WTC11 (cell line): ENCODE measurements around the gene C20orf96. TPM values are rescaled to one million over a fixed set of nuclear protein-coding genes. Genes with fewer than 3 reads are reported as not detected.

Source experiments
- CREM ChIP-seq: sonication (generic); formaldehyde crosslinking; IDR thresholded peaks from 2 replicates; pipeline ENCODE4 v1.8.1; 2022; ENCODE audit warnings: mild to moderate bottlenecking, missing genetic modification reagents, moderate library complexity
- ELF4 ChIP-seq: sonication (generic); formaldehyde crosslinking; IDR thresholded peaks from 2 replicates; pipeline ENCODE4 v1.8.1; 2022; ENCODE audit warnings: low read depth, mild to moderate bottlenecking, moderate library complexity, missing genetic modification reagents
- EMX1 ChIP-seq: fragments of 250-450 bp; sonication (Bioruptor Pico); IDR thresholded peaks from 2 replicates; pipeline ENCODE4 v1.8.0; 2021; ENCODE audit warnings: mild to moderate bottlenecking
- FOXK1 ChIP-seq: sonication (generic); formaldehyde crosslinking; IDR thresholded peaks from 2 replicates; pipeline ENCODE4 v1.8.0; 2022; ENCODE audit warnings: mild to moderate bottlenecking, moderate library complexity, missing genetic modification reagents
- TCF7 ChIP-seq: sonication (generic); formaldehyde crosslinking; IDR thresholded peaks from 2 replicates; pipeline ENCODE4 v1.8.0; 2022; ENCODE audit warnings: mild to moderate bottlenecking, low read depth, missing genetic modification reagents, moderate library complexity
- ZBTB21 ChIP-seq: sonication (generic); formaldehyde crosslinking; IDR thresholded peaks from 2 replicates; pipeline ENCODE4 v1.8.1; 2023; ENCODE audit warnings: mild to moderate bottlenecking, missing genetic modification reagents, borderline replicate concordance
- ZNF263 ChIP-seq: sonication (generic); formaldehyde crosslinking; IDR thresholded peaks from 2 replicates; pipeline ENCODE4 v1.8.1; 2022; ENCODE audit warnings: low read depth, mild to moderate bottlenecking, moderate library complexity, missing genetic modification reagents
- ZNF671 ChIP-seq: fragments of 250-450 bp; sonication (Bioruptor Pico); IDR thresholded peaks from 2 replicates; pipeline ENCODE4 v1.8.0; 2021; ENCODE audit warnings: mild to moderate bottlenecking
- total RNA-seq: library from RNA; stranded (reverse); gene quantifications from 3 replicates; pipeline ENCODE4 v1.2.3, GENCODE V29; 2021
- TF ChIP-seq, protein P1 (sequence below): fragments of 250-450 bp; sonication (Bioruptor Pico); IDR thresholded peaks from 2 replicates; pipeline ENCODE4 v1.9.0; 2021; ENCODE audit warnings: mild to moderate bottlenecking
- TF ChIP-seq, protein P2 (sequence below): sonication (generic); formaldehyde crosslinking; IDR thresholded peaks from 2 replicates; pipeline ENCODE4 v1.8.1; 2022; ENCODE audit warnings: missing genetic modification reagents, borderline replicate concordance
- TF ChIP-seq, protein P3 (sequence below): fragments of 250-450 bp; sonication (Bioruptor Pico); IDR thresholded peaks from 2 replicates; pipeline ENCODE4 v1.8.0; 2021; ENCODE audit warnings: mild to moderate bottlenecking
- TF ChIP-seq, protein P4 (sequence below): sonication (generic); formaldehyde crosslinking; IDR thresholded peaks from 2 replicates; pipeline ENCODE4 v1.8.0; 2023; ENCODE audit warnings: mild to moderate bottlenecking, missing genetic modification reagents
- TF ChIP-seq, protein P5 (sequence below): sonication (generic); formaldehyde crosslinking; IDR thresholded peaks from 2 replicates; pipeline ENCODE4 v1.8.1; 2023; ENCODE audit warnings: mild to moderate bottlenecking, missing genetic modification reagents, moderate library complexity
- TF ChIP-seq, protein P6 (sequence below): sonication (generic); formaldehyde crosslinking; IDR thresholded peaks from 2 replicates; pipeline ENCODE4 v1.8.0; 2022; ENCODE audit warnings: missing genetic modification reagents
- TF ChIP-seq, protein P7 (sequence below): sonication (generic); formaldehyde crosslinking; IDR thresholded peaks from 2 replicates; pipeline ENCODE4 v1.8.1; 2022; ENCODE audit warnings: mild to moderate bottlenecking, moderate library complexity, missing genetic modification reagents
- TF ChIP-seq, protein P8 (sequence below): sonication (generic); formaldehyde crosslinking; IDR thresholded peaks from 2 replicates; pipeline ENCODE4 v1.8.1; 2023; ENCODE audit warnings: mild to moderate bottlenecking, missing genetic modification reagents, borderline replicate concordance
- TF ChIP-seq, protein P9 (sequence below): sonication (generic); formaldehyde crosslinking; IDR thresholded peaks from 2 replicates; pipeline ENCODE4 v1.8.1; 2023; ENCODE audit warnings: mild to moderate bottlenecking, missing genetic modification reagents, moderate library complexity

The C20orf96 gene
- total RNA-seq, 1 experiment from 2014 or later, result 22.1 TPM

DNA sequence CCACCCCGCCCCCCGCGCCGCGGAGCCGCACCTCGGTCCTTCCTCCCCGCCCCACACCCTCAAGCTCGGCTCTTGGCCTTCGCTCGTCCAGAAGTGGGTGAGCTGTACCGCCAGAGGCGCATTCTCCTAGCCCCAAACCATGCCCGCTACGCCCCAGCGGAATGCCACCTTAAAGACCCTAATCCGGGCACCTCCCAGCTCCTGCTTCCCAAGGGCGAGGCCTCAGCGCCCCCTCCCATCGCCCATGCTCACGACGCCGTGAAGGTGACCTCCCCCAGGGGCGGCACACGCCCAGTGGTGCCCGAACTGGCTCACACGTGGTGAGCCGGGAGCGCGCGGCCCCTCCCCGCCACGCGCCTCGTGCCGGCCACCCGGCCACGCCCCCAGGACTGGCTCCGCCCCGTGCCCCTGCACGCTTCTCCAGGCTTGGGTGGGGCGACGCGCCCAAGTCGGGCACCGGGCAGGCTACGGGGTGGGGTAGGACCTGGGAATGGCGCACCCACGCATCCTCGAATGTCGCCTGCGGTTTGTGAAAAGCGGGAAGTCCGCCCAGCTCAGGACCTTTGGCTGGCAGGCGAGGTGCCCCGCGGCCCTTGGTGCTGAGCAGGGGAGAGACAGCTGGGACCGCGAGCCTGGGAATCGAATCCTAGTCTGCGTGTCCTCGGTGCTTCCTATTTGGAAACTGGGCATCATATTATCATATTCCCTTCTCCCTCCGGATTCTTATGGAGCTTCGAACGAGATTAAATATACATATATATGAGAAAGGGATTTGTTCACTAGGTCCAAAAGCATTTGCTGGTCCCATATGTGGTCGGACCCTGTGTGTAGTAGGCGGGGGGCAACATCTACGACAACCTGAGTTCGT is 33.9 kb upstream of the C20orf96 start (continued):
- TF ChIP-seq, protein P1, sequence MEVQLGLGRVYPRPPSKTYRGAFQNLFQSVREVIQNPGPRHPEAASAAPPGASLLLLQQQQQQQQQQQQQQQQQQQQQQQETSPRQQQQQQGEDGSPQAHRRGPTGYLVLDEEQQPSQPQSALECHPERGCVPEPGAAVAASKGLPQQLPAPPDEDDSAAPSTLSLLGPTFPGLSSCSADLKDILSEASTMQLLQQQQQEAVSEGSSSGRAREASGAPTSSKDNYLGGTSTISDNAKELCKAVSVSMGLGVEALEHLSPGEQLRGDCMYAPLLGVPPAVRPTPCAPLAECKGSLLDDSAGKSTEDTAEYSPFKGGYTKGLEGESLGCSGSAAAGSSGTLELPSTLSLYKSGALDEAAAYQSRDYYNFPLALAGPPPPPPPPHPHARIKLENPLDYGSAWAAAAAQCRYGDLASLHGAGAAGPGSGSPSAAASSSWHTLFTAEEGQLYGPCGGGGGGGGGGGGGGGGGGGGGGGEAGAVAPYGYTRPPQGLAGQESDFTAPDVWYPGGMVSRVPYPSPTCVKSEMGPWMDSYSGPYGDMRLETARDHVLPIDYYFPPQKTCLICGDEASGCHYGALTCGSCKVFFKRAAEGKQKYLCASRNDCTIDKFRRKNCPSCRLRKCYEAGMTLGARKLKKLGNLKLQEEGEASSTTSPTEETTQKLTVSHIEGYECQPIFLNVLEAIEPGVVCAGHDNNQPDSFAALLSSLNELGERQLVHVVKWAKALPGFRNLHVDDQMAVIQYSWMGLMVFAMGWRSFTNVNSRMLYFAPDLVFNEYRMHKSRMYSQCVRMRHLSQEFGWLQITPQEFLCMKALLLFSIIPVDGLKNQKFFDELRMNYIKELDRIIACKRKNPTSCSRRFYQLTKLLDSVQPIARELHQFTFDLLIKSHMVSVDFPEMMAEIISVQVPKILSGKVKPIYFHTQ (CRISPR knock-in tag), result no peak
- TF ChIP-seq, protein P2, sequence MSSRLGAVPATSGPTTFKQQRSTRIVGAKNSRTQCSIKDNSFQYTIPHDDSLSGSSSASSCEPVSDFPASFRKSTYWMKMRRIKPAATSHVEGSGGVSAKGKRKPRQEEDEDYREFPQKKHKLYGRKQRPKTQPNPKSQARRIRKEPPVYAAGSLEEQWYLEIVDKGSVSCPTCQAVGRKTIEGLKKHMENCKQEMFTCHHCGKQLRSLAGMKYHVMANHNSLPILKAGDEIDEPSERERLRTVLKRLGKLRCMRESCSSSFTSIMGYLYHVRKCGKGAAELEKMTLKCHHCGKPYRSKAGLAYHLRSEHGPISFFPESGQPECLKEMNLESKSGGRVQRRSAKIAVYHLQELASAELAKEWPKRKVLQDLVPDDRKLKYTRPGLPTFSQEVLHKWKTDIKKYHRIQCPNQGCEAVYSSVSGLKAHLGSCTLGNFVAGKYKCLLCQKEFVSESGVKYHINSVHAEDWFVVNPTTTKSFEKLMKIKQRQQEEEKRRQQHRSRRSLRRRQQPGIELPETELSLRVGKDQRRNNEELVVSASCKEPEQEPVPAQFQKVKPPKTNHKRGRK (CRISPR knock-in tag), result 0 out of 2 replicates have a peak, but pooled peaks have one; percentile 18
- TF ChIP-seq, protein P3, sequence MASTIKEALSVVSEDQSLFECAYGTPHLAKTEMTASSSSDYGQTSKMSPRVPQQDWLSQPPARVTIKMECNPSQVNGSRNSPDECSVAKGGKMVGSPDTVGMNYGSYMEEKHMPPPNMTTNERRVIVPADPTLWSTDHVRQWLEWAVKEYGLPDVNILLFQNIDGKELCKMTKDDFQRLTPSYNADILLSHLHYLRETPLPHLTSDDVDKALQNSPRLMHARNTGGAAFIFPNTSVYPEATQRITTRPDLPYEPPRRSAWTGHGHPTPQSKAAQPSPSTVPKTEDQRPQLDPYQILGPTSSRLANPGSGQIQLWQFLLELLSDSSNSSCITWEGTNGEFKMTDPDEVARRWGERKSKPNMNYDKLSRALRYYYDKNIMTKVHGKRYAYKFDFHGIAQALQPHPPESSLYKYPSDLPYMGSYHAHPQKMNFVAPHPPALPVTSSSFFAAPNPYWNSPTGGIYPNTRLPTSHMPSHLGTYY (CRISPR knock-in tag), result no peak
- TF ChIP-seq CREM (peak; percentile 81; the same call in 1 of the 2 replicates), ZNF263 (no peak; the same call in 1 of the 2 replicates), ZNF671 (no peak), TCF7 (peak; percentile 84; the same call in 1 of the 2 replicates), EMX1 (CRISPR knock-in tag) (no peak), ELF4 (CRISPR knock-in tag) (no peak), FOXK1 (CRISPR knock-in tag) (peak; percentile 95), ZBTB21 (CRISPR knock-in tag) (no peak)
- TF ChIP-seq, protein P4, sequence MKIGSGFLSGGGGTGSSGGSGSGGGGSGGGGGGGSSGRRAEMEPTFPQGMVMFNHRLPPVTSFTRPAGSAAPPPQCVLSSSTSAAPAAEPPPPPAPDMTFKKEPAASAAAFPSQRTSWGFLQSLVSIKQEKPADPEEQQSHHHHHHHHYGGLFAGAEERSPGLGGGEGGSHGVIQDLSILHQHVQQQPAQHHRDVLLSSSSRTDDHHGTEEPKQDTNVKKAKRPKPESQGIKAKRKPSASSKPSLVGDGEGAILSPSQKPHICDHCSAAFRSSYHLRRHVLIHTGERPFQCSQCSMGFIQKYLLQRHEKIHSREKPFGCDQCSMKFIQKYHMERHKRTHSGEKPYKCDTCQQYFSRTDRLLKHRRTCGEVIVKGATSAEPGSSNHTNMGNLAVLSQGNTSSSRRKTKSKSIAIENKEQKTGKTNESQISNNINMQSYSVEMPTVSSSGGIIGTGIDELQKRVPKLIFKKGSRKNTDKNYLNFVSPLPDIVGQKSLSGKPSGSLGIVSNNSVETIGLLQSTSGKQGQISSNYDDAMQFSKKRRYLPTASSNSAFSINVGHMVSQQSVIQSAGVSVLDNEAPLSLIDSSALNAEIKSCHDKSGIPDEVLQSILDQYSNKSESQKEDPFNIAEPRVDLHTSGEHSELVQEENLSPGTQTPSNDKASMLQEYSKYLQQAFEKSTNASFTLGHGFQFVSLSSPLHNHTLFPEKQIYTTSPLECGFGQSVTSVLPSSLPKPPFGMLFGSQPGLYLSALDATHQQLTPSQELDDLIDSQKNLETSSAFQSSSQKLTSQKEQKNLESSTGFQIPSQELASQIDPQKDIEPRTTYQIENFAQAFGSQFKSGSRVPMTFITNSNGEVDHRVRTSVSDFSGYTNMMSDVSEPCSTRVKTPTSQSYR, result peak; percentile 65; the same call in 1 of the 2 replicates
- TF ChIP-seq, protein P5, sequence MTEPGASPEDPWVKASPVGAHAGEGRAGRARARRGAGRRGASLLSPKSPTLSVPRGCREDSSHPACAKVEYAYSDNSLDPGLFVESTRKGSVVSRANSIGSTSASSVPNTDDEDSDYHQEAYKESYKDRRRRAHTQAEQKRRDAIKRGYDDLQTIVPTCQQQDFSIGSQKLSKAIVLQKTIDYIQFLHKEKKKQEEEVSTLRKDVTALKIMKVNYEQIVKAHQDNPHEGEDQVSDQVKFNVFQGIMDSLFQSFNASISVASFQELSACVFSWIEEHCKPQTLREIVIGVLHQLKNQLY (CRISPR knock-in tag), result no peak
- TF ChIP-seq, protein P6, sequence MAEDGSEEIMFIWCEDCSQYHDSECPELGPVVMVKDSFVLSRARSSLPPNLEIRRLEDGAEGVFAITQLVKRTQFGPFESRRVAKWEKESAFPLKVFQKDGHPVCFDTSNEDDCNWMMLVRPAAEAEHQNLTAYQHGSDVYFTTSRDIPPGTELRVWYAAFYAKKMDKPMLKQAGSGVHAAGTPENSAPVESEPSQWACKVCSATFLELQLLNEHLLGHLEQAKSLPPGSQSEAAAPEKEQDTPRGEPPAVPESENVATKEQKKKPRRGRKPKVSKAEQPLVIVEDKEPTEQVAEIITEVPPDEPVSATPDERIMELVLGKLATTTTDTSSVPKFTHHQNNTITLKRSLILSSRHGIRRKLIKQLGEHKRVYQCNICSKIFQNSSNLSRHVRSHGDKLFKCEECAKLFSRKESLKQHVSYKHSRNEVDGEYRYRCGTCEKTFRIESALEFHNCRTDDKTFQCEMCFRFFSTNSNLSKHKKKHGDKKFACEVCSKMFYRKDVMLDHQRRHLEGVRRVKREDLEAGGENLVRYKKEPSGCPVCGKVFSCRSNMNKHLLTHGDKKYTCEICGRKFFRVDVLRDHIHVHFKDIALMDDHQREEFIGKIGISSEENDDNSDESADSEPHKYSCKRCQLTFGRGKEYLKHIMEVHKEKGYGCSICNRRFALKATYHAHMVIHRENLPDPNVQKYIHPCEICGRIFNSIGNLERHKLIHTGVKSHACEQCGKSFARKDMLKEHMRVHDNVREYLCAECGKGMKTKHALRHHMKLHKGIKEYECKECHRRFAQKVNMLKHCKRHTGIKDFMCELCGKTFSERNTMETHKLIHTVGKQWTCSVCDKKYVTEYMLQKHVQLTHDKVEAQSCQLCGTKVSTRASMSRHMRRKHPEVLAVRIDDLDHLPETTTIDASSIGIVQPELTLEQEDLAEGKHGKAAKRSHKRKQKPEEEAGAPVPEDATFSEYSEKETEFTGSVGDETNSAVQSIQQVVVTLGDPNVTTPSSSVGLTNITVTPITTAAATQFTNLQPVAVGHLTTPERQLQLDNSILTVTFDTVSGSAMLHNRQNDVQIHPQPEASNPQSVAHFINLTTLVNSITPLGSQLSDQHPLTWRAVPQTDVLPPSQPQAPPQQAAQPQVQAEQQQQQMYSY, result peak; percentile 60; the same call in 1 of the 2 replicates
- TF ChIP-seq, protein P7, sequence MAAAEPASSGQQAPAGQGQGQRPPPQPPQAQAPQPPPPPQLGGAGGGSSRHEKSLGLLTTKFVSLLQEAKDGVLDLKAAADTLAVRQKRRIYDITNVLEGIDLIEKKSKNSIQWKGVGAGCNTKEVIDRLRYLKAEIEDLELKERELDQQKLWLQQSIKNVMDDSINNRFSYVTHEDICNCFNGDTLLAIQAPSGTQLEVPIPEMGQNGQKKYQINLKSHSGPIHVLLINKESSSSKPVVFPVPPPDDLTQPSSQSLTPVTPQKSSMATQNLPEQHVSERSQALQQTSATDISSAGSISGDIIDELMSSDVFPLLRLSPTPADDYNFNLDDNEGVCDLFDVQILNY (CRISPR knock-in tag), result peak; percentile 93
- TF ChIP-seq, protein P8, sequence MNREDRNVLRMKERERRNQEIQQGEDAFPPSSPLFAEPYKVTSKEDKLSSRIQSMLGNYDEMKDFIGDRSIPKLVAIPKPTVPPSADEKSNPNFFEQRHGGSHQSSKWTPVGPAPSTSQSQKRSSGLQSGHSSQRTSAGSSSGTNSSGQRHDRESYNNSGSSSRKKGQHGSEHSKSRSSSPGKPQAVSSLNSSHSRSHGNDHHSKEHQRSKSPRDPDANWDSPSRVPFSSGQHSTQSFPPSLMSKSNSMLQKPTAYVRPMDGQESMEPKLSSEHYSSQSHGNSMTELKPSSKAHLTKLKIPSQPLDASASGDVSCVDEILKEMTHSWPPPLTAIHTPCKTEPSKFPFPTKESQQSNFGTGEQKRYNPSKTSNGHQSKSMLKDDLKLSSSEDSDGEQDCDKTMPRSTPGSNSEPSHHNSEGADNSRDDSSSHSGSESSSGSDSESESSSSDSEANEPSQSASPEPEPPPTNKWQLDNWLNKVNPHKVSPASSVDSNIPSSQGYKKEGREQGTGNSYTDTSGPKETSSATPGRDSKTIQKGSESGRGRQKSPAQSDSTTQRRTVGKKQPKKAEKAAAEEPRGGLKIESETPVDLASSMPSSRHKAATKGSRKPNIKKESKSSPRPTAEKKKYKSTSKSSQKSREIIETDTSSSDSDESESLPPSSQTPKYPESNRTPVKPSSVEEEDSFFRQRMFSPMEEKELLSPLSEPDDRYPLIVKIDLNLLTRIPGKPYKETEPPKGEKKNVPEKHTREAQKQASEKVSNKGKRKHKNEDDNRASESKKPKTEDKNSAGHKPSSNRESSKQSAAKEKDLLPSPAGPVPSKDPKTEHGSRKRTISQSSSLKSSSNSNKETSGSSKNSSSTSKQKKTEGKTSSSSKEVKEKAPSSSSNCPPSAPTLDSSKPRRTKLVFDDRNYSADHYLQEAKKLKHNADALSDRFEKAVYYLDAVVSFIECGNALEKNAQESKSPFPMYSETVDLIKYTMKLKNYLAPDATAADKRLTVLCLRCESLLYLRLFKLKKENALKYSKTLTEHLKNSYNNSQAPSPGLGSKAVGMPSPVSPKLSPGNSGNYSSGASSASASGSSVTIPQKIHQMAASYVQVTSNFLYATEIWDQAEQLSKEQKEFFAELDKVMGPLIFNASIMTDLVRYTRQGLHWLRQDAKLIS (CRISPR knock-in tag), result no peak
- TF ChIP-seq, protein P9, sequence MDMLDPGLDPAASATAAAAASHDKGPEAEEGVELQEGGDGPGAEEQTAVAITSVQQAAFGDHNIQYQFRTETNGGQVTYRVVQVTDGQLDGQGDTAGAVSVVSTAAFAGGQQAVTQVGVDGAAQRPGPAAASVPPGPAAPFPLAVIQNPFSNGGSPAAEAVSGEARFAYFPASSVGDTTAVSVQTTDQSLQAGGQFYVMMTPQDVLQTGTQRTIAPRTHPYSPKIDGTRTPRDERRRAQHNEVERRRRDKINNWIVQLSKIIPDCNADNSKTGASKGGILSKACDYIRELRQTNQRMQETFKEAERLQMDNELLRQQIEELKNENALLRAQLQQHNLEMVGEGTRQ (CRISPR knock-in tag), result peak; percentile 86
